Measurements from ENCODE around the gene HIBCH. TPM values are rescaled to one million over a fixed set of nuclear protein-coding genes. Genes with fewer than 3 reads are reported as not detected.

The HIBCH gene, protein sequence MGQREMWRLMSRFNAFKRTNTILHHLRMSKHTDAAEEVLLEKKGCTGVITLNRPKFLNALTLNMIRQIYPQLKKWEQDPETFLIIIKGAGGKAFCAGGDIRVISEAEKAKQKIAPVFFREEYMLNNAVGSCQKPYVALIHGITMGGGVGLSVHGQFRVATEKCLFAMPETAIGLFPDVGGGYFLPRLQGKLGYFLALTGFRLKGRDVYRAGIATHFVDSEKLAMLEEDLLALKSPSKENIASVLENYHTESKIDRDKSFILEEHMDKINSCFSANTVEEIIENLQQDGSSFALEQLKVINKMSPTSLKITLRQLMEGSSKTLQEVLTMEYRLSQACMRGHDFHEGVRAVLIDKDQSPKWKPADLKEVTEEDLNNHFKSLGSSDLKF
- total RNA-seq (15.4 and 15.9 TPM in 2 replicates), polyA plus RNA-seq (66.7 and 70.0 TPM in 2 replicates)

DNA sequence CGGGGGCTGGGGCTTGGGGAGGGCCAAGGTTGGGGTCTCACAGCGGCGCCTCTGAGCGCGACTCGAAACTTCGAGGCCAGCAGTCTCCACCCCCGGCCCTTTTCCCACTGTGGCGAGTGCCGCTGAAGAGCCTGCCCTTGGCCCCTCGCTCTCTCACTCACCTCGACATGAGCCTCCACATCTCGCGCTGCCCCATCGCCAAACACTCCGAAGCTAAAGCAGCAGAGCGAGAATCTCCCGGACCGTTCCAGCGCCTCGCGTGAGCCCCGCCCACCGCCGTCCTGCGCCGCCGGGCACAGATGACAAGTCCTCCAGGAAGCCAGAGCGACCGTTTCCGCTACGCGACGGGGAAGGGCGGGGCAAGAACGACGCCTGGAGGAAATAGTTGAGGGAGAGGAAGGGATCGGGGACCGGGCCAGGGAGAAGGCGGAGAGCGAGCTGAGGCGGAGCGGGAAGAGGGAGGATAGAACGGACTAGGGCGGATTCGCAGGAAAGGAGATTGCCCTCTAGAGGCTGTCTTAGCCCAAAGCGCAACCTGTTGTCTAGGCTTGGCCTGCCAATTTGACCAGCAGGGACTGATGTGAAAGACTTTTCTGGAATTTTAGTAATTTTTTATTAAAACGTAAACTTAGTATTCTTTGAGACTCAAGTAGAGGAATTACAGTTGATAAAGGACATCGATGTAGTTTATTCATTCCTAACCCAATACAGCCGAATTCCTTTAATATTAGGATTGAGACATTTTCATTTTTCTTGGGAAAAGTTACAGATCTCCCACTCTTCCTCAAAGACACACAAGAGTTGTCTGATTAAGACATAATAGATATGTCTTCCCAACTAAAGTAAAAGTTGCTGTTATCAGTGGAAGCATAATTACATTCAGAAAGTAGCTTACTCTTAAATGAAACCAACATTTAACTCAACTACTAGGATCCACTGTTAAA lies at the start of gene HIBCH:
Gene HIBCH (minus strand): TSS at position 272 of the 944 bp plus-strand sequence. CDS start 76 bp downstream, at position 196.
- no peaks in the 10 kb centered on the region for H3K27me3 ChIP-seq
- DNase-seq (ENCODE audit: low read depth in 1 of 2, low spot score in 1 of 2), result peak; percentile 98 to 99
- no peaks in the 10 kb centered on the region for H3K9me3 ChIP-seq (ENCODE audit: low read depth)
- H3K27ac ChIP-seq, result peak within 1 kb of the TSS; percentile 70
- TF ChIP-seq, protein P1, sequence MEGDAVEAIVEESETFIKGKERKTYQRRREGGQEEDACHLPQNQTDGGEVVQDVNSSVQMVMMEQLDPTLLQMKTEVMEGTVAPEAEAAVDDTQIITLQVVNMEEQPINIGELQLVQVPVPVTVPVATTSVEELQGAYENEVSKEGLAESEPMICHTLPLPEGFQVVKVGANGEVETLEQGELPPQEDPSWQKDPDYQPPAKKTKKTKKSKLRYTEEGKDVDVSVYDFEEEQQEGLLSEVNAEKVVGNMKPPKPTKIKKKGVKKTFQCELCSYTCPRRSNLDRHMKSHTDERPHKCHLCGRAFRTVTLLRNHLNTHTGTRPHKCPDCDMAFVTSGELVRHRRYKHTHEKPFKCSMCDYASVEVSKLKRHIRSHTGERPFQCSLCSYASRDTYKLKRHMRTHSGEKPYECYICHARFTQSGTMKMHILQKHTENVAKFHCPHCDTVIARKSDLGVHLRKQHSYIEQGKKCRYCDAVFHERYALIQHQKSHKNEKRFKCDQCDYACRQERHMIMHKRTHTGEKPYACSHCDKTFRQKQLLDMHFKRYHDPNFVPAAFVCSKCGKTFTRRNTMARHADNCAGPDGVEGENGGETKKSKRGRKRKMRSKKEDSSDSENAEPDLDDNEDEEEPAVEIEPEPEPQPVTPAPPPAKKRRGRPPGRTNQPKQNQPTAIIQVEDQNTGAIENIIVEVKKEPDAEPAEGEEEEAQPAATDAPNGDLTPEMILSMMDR (IDR thresholded peaks at IDR 0.05; ENCODE audit: low read depth, low read length), result peak; percentile 89
- H3K4me3 ChIP-seq, result peak within 1 kb of the TSS; percentile 61
- no peaks in the 10 kb centered on the region for H3K36me3 ChIP-seq
- H3K4me1 ChIP-seq (ENCODE audit: low read depth), result peaks cover 4% of the 10 kb centered on the region

DNA sequence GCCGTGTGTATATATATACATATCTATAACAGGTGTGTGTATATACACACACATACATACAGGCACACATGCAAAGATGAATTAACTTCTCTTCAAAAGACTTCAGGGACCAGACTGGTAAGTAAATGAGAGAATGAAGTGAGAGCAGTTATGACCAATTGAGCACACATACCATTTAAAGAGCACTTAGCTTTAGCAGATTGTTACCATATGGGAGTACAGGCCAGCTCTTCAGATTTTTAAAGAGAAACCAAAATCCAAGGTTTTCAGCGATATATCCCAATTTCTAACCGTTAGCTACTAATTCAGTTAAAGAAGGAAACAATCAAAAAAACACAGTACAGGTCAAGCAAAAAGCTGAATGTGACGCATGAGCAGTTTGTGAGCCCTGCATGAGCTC lies 47.5 kb upstream of the HIBCH start:
- Histone ChIP-seq H3K4me1 (ENCODE audit: low read depth) (no peaks in the 10 kb centered on the region), H3K27ac (no peak overlapping the region), H3K36me3 (no peaks in the 10 kb centered on the region), H3K4me3 (no peak overlapping the region), H3K27me3 (peaks cover 33% of the 10 kb centered on the region), H3K9me3 (ENCODE audit: low read depth) (no peaks in the 10 kb centered on the region)
- no peak for DNase-seq (ENCODE audit: low read depth in 1 of 2, low spot score in 1 of 2)
- TF ChIP-seq, protein P1 (IDR thresholded peaks at IDR 0.05; ENCODE audit: low read depth, low read length), result no peak

DNA sequence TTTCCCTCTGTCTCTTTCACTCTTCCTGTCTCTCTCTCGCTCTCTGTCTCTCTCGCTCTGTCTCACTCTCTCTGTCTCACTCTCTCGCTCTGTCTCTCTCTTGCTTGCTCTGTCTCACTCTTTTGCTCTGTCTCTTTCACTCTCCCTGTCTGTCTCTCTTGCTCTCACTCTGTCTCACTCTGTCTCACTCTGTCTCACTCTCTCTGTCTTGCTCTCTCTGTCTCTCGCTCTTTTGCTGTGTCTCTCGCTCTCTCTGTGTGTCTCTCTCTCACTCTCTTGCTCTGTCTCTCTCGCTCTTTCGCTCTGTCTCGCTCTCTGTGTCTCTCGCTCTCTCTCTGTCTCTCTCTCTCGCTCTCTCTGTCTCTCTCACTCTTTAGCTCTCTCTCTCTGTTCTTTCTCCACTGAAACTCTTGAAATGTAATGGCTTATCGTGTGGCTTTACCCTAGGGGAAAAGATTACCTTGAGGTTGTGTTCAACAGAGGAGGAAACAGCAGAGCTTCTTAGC lies 46.7 kb upstream of the HIBCH start:
- no peak overlapping the region for H3K27ac ChIP-seq
- no peak overlapping the region for H3K4me3 ChIP-seq
- DNase-seq (ENCODE audit: low read depth in 1 of 2, low spot score in 1 of 2), result no peak
- peaks cover 38% of the 10 kb centered on the region for H3K27me3 ChIP-seq
- no peaks in the 10 kb centered on the region for H3K4me1 ChIP-seq (ENCODE audit: low read depth)
- TF ChIP-seq, protein P1 (IDR thresholded peaks at IDR 0.05; ENCODE audit: low read depth, low read length), result no peak
- no peaks in the 10 kb centered on the region for H3K9me3 ChIP-seq (ENCODE audit: low read depth)
- no peaks in the 10 kb centered on the region for H3K36me3 ChIP-seq

DNA sequence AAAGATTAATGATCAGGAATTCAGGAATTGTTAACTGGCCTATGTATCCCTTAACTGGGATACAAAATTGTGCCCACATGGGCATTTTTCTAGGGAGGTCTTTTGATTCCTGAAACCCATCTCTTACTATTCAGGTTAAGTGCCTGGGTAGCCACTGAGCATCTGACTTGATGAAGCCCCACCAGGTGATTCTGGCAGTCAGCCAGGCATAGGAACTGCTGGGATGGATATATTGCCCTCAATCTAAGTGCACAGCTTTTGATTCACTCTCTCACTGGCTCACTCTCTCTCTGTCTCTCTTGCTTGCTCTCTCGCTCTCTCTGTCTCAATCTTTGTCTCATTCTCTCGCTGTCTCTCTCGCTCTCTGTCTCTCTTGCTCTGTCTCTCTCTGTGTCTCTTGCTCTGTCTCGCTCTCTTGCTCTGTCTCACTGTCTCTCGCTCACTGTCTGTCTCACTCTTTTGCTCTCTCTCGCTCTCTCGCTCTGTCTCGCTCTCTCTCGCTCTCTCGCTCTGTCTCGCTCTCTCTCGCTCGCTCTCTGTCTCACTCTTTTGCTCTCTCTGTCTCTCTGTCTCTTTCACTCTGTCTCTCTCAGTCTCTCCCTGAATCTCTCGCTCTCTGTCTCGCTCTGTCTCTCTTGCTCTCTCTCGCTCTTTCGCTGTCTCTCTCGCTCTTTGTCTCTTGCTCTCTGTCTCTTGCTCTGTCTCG lies 46.0 kb upstream of the HIBCH start:
- peaks cover 38% of the 10 kb centered on the region for H3K27me3 ChIP-seq
- H3K4me1 ChIP-seq (ENCODE audit: low read depth), result no peaks in the 10 kb centered on the region
- no peak overlapping the region for H3K27ac ChIP-seq
- DNase-seq (ENCODE audit: low read depth in 1 of 2, low spot score in 1 of 2), result no peak
- H3K4me3 ChIP-seq, result no peak overlapping the region
- H3K9me3 ChIP-seq (ENCODE audit: low read depth), result no peaks in the 10 kb centered on the region
- TF ChIP-seq, protein P1 (IDR thresholded peaks at IDR 0.05; ENCODE audit: low read depth, low read length), result no peak
- no peaks in the 10 kb centered on the region for H3K36me3 ChIP-seq

DNA sequence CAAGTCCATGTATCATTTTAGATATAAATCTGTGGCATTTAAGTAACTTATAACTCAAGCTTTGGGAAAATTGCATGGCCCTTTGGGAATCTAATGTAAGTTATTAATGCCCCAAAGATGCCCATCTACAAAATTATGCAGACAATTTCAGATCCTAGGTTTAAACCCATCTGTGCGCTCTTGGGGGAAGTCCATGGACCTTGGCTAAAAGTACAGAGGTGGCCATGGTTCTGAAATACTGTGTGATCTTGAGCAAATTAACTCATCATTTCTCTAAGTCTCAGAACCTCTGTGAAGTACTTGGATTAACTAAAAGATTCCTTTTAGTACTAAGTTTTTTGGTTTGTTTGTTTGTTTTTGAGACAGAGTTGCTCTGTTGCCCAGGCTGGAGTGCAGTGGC lies 43.3 kb upstream of the HIBCH start:
- Histone ChIP-seq H3K4me3 (no peak overlapping the region), H3K36me3 (no peaks in the 10 kb centered on the region)

More for the DNA sequence above, 43.3 kb upstream of the HIBCH start:
- Histone ChIP-seq H3K4me1 (ENCODE audit: low read depth) (no peaks in the 10 kb centered on the region), H3K9me3 (ENCODE audit: low read depth) (no peaks in the 10 kb centered on the region), H3K27me3 (peaks cover 49% of the 10 kb centered on the region), H3K27ac (no peak overlapping the region)
- TF ChIP-seq, protein P1 (IDR thresholded peaks at IDR 0.05; ENCODE audit: low read depth, low read length), result no peak
- DNase-seq (ENCODE audit: low read depth in 1 of 2, low spot score in 1 of 2), result no peak

Data from cardiac muscle cell (in vitro differentiated cells and primary cell).